ENCODE data around the gene FCHO2. TPM values are rescaled to one million over a fixed set of nuclear protein-coding genes. Genes with fewer than 3 reads are reported as not detected.
"Not testable (repeated sequence)": the region's sequence is repeated elsewhere in the genome, so short reads cannot be mapped to it uniquely, and the experiment has no call there.

FCHO2 gene
- total and polyA plus RNA-seq, 11 donors = 7.0 to 35.3 (median 15.5) TPM

GRCh38 chr5:72959257-72959656, 3.4 kb downstream of the FCHO2 start:
- H3K27ac ChIP-seq = no peak overlapping the region
- no peak overlapping the region for H3K4me3 ChIP-seq
- ATAC-seq = no peak
- H3K27me3 ChIP-seq = no peaks in the 10 kb centered on the region
- no peak for DNase-seq
- intact Hi-C loops (cut with DNase I) = no loop called here
- no peak for TF ChIP-seq CTCF (IDR thresholded peaks at IDR 0.05)
- TF ChIP-seq POLR2A (IDR thresholded peaks at IDR 0.05) = no peak
- H3K36me3 ChIP-seq = no peaks in the 10 kb centered on the region
- no peaks in the 10 kb centered on the region for H3K9me3 ChIP-seq
- peaks cover 0 to 50% (median 20%) of the 10 kb centered on the region in 12 donors for H3K4me1 ChIP-seq
- 90 to 98% (median 97%) methylated on average over 1 of the region's 1 CpG for WGBS, 4 donors

- ATAC-seq; H3K4me1 ChIP-seq; H3K27me3 ChIP-seq; intact Hi-C loops (cut with DNase I); H3K27ac ChIP-seq; H3K4me3 ChIP-seq; DNase-seq: not testable (repeated sequence)
- 89 to 97% (median 95%) methylated on average over 4 to 5 of the region's 5 CpGs for WGBS, 4 donors
- Histone ChIP-seq H3K36me3 (peaks cover 0 to 12% (median 8%) of the 10 kb centered on the region in 9 donors), H3K9me3 (peaks cover 0 to 11% (median 0%) of the 10 kb centered on the region in 12 donors)
Measured at GRCh38 chr5:72974481-72974880, 18.6 kb downstream of the FCHO2 start.

GRCh38 chr5:72976810-72977209, 21.0 kb downstream of the FCHO2 start:
- H3K4me3 ChIP-seq = not testable (repeated sequence)
- WGBS, 4 donors = 56 to 100% (median 99%) methylated on average over 1 of the region's 1 CpG

GRCh38 chr5:72985719-72986118, 29.9 kb downstream of the FCHO2 start:
- Histone ChIP-seq H3K9me3 (no peaks in the 10 kb centered on the region), H3K4me1 (no peaks in the 10 kb centered on the region), H3K4me3 (no peak overlapping the region), H3K36me3 (peaks cover 0 to 14% (median 5%) of the 10 kb centered on the region in 9 donors), H3K27ac (no peak overlapping the region), H3K27me3 (no peaks in the 10 kb centered on the region)
- TF ChIP-seq CTCF (IDR thresholded peaks at IDR 0.05) (no peak), POLR2A (IDR thresholded peaks at IDR 0.05) (no peak)
- 98 to 100% (median 100%) methylated on average over 1 of the region's 1 CpG for WGBS, 4 donors
- DNase-seq = no peak
- no peak for ATAC-seq
- intact Hi-C loops (cut with DNase I) = no loop called here

More at GRCh38 chr5:72976810-72977209, 21.0 kb downstream of the FCHO2 start:
- H3K36me3 ChIP-seq; intact Hi-C loops (cut with DNase I); ATAC-seq; H3K27ac ChIP-seq; H3K4me1 ChIP-seq; H3K27me3 ChIP-seq; DNase-seq: not testable (repeated sequence)
- peaks cover 0 to 11% (median 0%) of the 10 kb centered on the region in 12 donors for H3K9me3 ChIP-seq

- ATAC-seq = no peak
- WGBS, 4 donors = 85 to 96% (median 86%) methylated on average over 1 of the region's 1 CpG
- no peak overlapping the region for H3K4me3 ChIP-seq
- no peaks in the 10 kb centered on the region for H3K9me3 ChIP-seq
- TF ChIP-seq CTCF (IDR thresholded peaks at IDR 0.05) (no peak), POLR2A (IDR thresholded peaks at IDR 0.05) (no peak)
- no peak overlapping the region for H3K27ac ChIP-seq
- no peaks in the 10 kb centered on the region for H3K27me3 ChIP-seq
- H3K4me1 ChIP-seq = no peaks in the 10 kb centered on the region
- DNase-seq = no peak
- intact Hi-C loops (cut with DNase I) = no loop called here
- peaks cover 0 to 42% (median 26%) of the 10 kb centered on the region in 9 donors for H3K36me3 ChIP-seq
Measured at GRCh38 chr5:72988769-72989168, 32.9 kb downstream of the FCHO2 start.

Measured in heart left ventricle (tissue), 16 donors.